HG03039 (cell line): ENCODE results near the gene PERCC1.

Experiments used
- ATAC-seq: cut with Tn5 transposase; IDR thresholded peaks from one replicate; pipeline ENCODE4 v1.9.1; 2021; ENCODE audit warnings: mild to moderate bottlenecking, moderate library complexity; ENCODE audit not compliant: unreplicated experiment

PERCC1 gene

DNA sequence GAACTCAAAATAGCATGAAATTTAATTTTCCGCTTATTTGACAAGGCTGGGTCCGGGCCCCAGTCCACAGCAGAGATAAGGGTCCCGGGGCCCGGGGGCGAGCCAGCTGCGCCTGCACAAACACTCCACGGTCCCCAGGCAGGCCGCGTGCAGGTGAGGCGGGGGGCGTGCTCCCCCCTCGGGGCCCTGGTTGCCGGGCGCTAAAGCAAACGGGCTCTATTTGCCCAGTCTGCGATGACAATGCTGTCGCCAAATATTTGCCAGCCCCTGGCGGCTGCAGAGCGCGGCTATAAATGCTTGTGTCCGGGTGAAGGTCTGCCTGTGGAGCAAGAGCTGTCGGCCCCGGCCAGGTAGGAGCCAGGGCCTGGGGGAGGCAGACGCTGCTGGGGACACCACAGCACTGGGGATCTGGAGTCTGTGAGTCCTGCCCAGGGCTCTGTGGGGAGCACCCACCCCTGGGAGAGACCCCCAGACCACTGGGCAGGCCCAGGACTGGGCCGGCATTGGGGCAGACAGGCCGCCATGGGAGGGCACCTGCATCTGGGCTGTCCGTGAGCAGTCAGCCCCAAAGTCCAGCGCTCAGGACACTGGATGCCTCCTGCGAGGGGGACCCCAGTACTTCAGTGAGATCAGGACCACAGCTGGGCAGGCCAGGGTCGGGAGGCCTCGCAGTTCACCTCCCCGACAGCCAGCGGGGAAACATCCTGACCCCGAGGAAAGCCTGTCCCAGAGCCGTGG lies at the start of gene PERCC1:
Gene PERCC1, plus strand, starts transcription at position 320 of the 738 bp plus-strand sequence. CDS start 1,516 bp downstream, outside the sequence.
- ATAC-seq, result no peak

DNA sequence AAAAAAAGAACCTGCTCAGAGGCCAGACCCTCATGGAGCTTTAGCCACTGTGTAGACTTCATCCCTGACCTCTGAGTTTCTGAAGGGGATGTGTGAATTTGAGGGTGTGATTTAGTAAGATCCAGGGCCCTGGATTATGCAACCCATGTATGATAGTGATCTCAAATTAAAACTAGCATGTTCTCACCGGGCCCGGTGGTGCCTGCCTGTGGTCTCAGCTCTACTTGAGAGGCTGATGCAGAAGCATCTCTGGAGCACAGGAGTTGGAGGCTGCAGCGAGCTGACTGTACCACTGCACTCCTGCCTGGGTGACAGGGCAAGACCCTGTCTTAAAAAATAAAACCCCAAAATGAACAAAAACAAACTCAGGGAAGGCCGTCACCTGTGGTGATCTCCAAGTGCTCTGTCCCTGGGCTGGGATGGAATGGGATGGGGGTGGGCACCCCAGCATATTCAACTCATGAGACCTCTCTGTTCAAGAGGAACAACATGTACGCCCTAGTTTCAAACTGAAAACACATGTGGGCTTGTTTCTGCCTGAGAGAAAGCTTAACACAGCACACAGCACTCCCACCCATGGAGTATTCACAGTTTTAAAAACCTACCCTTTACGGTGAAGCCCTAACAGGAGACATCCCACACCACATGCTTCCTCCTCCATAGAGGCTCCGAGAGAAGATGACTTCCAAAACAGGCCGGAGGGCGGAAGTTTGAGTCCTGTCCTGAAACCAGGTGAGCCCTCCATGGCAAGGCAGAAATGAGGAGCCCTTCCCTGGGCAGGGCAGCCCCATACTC lies 49.1 kb upstream of the PERCC1 start:
- no peak for ATAC-seq

DNA sequence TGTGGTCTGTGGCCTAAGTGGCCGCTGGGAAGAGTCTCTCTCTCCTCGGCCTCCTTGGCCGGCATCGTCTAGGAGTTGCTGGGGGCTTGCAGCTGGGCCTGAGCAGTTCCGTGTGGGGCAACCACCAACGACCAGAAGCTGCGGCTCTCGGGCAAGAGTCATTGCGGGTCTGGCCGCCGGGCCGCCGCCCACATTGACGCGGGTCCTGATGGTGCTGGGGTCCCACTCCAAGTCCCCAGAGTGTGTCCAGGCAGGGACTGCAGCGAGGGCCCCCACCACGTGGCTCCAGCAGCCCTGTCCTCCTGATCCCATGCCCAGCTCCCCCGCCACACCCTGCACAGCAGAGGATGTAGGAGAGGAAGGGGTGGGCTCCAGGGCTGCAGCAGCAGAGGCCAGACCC lies 47.3 kb upstream of the PERCC1 start:
- ATAC-seq, result no peak

DNA sequence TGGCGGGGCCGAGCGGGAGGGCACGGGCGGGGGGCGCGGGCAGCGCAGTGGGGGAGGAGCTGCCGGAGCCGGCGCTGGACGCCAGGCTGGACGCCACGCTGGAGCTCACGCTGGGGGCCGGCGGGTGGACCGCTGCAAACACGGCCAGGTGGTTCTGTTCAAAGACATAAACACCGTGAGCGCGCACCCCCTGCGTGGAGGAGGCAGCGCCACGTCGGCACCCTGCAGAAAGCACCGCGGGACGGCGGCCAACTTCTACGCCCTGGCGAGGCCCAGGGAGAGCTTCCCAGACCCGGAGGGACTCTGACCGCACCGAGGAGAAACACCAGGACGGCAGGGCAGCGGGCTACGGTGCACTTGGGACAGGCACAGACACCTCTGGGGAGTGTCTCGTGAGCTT lies 45.6 kb upstream of the PERCC1 start:
- ATAC-seq, result no peak

DNA sequence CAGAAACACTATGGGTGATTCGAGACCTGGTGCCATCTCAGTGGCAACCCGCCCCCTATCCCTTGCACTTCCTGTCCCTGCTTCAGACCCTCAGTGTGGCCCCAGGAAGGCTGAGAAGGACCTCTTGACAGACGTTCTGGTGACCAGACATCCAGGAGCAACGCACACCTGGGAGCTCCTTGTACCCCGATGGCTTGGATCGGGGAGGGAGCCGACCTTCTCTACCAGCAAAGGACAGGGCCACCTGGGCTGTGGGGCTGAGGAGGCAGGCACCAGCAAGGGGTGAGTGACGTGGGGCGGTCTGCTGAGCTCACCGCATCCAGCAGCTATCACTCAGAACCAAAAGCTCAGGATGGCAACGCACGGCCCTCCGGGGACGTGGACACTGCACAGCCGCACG lies 43.5 kb upstream of the PERCC1 start:
- no peak for ATAC-seq

DNA sequence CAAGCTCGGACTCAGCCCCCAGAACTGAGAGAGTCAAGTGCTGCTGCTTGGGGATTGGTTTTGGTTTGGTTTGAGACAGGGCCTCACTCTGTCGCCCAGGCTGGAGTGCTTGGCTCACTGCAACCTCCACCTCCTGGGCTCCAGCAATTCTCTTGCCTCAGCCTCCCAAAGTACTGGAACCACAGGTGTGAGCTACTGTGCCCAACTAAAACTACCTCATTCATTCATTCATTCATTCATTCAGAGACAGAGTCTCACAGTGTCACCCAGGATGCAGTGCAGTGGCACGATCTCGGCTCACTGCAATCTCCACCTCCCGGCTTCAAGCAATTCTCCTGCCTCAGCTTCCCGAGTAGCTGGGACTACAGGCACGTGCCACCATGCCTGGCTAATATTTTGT lies 41.1 kb upstream of the PERCC1 start:
- no peak for ATAC-seq

DNA sequence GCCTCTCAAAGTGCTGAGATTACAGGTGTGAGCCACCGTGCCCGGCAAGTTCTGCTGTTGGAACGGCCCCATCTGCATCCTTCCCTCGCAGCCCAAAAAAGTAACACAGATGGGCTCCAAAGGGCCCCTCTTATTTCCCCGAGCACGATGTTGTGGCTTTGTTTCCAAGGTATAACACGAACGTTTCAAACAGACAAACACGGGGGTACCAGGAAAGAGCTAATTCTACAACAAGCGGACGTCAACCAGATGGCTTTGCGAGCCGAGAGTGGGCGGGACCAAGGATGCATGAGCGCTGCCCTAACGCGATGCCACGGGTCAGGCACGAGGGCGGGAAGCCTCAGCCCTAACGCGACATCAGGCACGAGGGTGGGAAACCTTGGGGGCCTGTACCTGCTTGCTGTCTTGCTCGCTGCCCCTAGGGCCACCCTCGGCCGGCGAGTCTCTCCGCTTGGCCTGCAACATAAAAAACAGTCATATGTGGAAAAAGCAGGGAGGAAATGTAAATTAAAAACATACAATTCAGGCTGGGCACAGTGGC lies 40.6 kb upstream of the PERCC1 start:
- no peak for ATAC-seq

DNA sequence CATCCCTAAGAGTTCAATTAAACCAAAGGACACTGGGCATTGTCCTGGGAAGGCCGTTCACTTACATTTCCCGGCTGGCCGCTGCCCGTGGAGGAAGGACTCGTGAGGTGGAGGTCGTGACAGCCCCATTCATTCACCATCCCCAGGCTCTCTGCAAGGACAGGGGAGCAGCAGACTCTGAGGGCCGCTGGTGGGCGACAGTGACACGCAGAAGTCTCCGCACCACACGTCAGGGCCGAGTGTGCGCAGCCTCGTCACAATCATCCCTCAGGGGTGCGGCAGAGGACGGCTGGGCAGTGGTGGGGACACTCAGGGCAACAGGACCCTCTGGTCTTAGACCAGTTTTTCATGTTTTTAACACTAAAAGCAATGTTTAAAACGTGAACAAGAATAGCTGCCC lies 38.1 kb upstream of the PERCC1 start:
- no peak for ATAC-seq

DNA sequence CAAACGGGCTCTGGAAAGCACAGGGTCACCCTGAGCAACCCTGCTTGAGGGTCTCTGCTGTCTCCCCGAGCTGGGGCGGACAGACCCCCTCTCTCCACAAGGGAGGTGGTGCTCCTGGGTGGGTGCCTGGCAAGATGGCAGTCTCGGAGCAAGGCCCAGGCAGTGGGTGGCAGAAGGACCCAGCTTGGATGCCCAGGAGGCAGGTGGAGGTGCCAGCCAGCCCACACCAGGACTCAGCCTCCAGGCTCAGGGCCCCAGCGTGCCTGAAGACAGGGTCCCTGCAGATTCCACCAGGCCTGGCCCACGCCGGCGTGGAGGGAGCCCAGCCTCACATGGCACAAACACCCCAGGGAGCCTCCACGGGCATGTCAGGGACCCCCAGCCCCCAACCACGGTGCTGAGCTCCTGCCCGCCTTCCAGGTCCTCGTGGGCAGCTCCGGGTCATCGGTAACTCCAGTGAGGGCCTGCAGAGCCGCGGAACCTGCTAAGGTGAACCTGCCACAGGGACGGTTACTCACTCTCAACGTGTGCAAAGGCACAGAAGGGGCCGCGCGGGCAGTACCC lies 37.2 kb upstream of the PERCC1 start:
- no peak for ATAC-seq

DNA sequence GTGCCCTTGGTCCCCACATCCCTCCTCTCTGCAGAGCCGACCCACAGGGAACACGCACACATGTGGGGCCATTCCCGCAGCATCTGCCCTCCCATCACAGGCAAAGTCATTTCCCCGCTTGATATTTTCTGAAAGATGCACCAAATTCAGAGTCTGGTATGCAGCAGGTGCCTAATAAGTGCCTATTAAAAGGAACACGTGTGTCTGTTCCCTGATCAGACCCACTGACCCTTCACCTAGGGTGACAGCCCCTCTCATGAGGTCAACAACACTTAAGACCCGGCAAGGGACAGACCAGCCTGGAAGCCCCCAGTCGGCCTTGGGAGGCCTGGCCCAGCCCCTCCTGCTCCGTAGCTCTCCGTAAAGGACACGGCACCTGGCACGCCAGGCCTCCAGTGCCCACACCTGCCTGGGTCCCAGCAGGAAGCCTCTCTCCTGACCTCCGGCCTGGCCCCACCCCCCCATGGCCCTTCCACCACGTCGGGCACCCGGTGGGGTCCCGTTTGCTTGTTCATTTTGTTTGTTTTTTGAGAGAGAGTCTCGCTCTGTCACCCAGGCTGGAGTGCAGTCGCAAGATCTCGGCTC lies 36.4 kb upstream of the PERCC1 start:
- ATAC-seq, result no peak

DNA sequence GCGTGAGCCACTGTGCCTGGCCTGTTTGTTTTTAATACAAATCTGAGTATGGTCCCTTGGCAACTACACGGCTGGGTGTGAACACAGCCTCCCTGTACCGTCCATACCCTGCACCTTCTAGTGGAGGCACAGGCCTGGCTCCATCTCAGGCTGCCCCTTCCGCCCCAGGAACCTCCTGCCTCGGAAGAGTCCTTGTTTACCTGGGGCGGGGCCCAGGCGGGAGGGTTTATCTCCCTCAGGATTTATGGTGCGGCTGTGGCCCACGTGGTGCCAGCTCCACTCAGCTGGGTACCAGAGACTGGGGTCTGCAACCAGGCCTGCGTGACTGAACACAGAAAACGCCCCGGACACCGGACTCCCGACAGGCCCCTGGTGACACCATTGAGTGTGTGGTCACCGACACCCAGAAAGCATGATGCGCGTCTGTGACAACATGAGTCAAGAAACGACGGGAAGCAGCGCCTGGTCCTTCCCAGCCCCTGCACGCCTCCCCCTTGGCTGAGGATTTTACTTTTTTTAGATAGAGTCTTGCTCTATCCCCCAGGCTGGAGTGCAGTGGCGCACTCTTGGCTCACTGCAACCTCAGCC lies 35.3 kb upstream of the PERCC1 start:
- ATAC-seq, result no peak

DNA sequence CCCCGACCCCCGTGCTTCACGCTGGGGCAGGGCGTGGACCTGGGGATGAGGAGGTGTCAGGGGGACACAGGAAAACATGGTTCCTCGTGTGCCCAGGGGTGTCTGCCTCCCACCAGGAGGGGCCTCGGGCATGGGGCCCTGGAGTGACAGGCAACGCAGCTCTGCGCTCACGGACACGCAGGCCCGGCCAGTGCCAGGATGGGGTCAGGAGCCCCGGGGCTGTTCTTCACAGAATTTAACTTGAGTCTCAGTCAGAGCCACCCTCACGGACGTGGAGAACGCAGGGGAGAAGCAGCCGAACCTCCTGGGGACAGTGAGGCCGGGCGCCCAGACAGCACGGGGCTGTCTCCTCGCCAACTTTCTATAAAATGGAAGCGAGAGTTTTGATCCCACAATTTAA lies 33.1 kb upstream of the PERCC1 start:
- ATAC-seq, result no peak

DNA sequence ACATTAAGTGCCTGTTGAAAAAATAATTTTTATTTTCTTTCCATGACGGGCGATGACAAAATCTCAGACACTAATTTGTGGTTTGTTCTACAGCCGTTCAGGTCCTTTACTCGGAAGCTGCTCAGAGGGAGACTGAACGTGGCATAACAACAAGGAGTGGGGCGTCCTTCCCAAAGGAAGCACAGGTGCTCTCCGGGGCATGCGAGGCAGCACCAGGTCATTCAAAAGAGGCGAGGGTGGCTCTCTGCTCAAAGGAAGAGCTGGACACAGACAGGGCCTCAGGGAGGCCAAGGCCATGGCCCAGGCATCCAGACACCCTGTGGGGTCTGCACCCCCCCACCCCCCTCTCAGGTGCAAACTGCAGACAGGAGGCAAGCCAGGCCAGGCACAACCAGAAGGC lies 32.5 kb upstream of the PERCC1 start:
- no peak for ATAC-seq

DNA sequence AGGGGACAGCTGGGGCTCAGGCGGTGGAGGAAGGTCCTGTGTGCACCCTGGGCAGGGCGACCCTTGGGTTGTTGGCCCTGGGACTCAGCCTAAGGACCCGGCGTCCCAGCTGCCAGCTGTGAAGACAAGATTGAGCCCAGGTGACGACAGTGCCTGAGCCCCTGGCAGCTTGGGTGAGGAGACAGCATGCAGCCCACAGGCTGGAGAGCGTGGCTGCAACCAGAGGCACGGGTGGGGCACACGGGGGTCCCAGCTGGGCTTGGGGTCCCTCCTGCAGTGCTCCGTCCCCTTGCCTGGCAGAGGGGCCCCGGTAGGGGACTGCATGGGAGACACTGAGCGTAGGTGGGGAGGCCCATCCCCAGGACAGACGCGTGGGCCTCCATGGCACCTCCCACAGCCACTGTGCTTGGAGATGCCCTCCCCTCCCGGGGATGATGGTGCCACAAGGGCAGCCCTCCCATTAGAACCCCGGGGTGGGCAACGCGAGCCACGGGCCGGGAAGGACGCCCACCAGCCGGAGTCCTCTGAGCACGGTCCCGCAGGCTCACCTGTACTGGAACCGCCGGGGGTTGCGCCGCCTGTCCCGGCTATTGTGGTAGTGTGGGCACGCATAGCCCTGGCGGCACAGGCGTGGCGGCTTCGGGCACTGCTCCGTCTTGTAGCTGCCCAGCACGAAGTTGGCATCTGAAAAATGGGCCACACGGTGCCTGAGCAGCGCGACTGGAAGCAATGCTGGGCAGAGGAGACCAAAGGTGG lies 31.9 kb upstream of the PERCC1 start:
- ATAC-seq, result no peak

DNA sequence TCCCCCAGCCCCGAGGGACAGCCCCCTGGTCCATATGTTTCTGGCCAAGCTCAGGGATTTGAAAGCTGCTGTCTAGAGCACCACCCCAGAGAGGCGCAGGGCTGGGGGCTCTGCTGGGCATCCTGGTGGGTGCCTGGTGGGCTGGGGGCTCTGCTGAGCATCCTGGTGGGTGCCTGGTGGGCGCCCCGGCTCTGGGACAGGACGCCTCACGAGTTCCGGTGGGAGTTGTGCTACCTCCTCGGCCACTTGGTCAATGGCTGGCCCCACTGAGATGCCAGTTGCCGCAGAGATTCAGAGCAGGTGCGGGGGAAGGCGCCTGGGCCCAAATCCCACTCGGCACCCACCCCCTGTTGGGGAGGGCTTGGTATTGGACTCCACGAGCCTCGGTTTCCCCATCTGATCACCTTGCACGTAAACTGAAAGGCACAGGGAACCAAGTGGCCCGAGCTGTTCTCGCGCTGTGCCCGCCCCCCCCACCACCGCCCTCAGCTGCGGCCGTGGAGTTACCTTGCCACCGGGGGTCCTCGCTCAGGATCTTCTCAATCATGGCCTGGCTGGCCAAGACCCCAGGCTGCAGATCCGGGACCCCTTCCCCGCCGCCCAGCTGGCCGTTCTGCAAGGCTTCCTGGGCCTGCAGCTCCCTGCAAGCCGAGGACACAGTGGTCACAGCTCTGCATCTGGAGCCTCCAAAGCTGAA lies 29.7 kb upstream of the PERCC1 start:
- no peak for ATAC-seq

DNA sequence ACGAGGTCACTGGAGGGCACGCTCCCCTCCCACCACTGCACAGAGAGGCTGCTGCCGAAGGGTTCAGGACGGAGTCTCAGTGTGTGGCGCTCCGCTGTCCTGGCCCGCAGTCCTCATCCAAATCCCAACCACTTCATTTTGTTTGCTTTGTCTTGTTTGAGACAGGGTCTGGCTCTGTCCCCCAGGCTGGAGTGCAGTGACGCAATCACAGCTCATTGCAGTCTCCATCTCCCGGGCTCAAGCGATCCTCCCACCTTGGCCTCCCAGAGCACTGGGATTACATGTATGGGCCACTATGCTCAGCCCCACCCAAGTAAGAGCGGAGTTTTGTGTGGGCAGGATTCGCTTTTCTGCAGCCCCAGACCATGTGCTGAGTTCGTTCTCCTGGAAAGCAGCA lies 29.1 kb upstream of the PERCC1 start:
- ATAC-seq, result no peak

DNA sequence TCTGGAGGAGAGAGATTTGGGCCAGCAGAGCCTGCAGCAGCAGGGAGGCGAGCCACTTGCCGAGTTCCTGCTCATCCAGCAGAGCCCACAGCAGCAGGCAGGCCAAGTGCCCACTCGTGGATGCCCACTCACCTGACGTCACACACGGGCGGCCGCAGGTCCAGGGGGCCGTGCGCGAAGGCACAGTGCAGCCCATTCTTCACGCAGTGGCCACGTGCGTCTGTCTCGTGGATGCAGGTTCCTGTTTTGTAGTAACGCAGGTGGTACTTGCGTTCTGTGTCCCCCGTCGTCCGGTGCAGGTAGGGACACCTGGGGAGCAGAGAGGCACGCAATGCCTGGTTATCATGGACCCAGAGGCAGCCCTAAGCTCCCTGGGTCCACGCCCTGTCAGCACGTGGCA lies 27.8 kb upstream of the PERCC1 start:
- ATAC-seq, result no peak

DNA sequence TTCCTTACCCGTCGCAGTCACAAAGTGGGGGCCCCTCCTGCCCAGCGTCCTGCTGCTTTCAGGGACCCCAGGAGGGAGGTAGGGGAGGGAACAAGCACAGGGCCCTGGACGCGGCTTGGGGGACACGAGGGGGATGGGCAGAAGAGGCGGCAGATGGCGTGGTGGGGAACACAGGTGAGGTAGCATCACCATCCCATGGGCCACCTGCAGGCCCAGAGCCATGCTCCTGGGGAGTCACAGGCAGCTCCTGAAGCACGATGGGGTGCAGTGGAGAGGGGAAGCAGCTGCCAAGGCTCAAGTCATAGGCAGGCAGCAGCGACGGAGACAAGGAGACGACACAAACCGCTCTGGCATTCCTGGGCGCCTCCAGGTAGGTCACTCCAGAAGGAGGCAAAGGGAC lies 27.1 kb upstream of the PERCC1 start:
- ATAC-seq, result no peak

DNA sequence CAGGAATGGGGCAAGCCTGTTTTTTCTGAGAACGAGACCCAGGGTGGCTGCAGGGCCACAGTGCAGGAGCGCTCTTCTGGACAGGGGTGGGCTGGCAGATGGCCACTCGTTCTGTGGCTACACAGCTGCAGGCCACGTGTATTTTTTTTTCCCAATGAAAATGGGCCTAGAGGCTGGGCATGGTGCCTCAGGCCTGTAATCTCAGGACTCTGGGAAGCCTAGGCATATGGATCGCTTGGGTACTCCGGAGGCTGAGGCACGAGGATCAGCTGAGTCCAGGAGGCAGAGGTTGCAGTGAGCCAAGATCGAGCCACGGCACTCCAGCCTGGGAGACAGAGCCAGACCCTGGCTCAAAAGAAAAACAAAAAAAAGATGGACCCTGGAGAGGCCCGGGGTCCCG lies 23.1 kb upstream of the PERCC1 start:
- ATAC-seq, result peak; percentile 12
